Measurements from ENCODE around the gene MTOR. TPM values are rescaled to one million over a fixed set of nuclear protein-coding genes. Genes with fewer than 3 reads are reported as not detected.

The MTOR gene
- total and polyA plus RNA-seq, 2 of the 8 experiments (the other 6 are each of a cell fraction or from before 2014, with no cell fraction given), result 44.2 to 76.8 TPM

GRCh38 chr1:11138029-11138428 lies 124.3 kb downstream of the MTOR start:
- FAIRE-seq, result no peak
- CTCF ChIA-PET (ENCODE audit: partially characterized antibody), result no interaction called here

More at GRCh38 chr1:11138029-11138428, 124.3 kb downstream of the MTOR start:
- no peak for DNase-seq (ENCODE audit: low read depth in 1 of 2, low spot score in 2 of 2)
- Histone ChIP-seq H3K27me3 (replicated peaks in 1 of 4; ENCODE audit: control insufficient read depth in 3 of 4, extremely low read depth in 1 of 4, insufficient read depth in 3 of 4, low read length in 3 of 4) (no peaks in the 10 kb centered on the region), H3K79me1 (ENCODE audit: low read depth, low read length) (no peaks in the 10 kb centered on the region), H3K79me2 (ENCODE audit: control insufficient read depth in 1 of 2, insufficient read depth in 2 of 2, low read length in 2 of 2) (no peaks in the 10 kb centered on the region), H3K56ac (replicated peaks; ENCODE audit: insufficient read length, low read depth, low read length) (no peak overlapping the region), H3K4me1 (replicated peaks in 1 of 4; ENCODE audit: control insufficient read depth in 3 of 4, insufficient read depth in 4 of 4, low read length in 3 of 4) (no peaks in the 10 kb centered on the region), H2BK20ac (ENCODE audit: low read length) (no peak overlapping the region), H3K9me3 (ENCODE audit: insufficient read depth in 2 of 2, low read depth in 1 of 2, low read length in 1 of 2) (no peaks in the 10 kb centered on the region), H3K23ac (ENCODE audit: insufficient read length) (no peak overlapping the region), H3K9ac (replicated peaks in 1 of 4; ENCODE audit: extremely low read depth in 1 of 4, low read depth in 3 of 4, low read length in 3 of 4) (no peak overlapping the region), H3K4me3 (ENCODE audit: extremely low read depth in 1 of 4, insufficient read depth in 2 of 4, low read depth in 3 of 4, low read length in 4 of 4) (no peak overlapping the region), H3K27ac (ENCODE audit: low read depth, low read length) (no peak overlapping the region), H3K18ac (ENCODE audit: extremely low read depth, low read length) (no peak overlapping the region), H2AFZ (ENCODE audit: low read length) (no peak overlapping the region), H3K4ac (replicated peaks; ENCODE audit: insufficient read length, low read depth, low read length) (no peak overlapping the region), H2BK12ac (ENCODE audit: low read depth, low read length) (no peak overlapping the region), H2AK5ac (ENCODE audit: low read depth, low read length) (no peak overlapping the region), H2BK120ac (replicated peaks; ENCODE audit: low read depth, low read length) (no peak overlapping the region), H3K23me2 (ENCODE audit: low read depth, low read length) (no peaks in the 10 kb centered on the region), H2BK15ac (ENCODE audit: low read length) (no peak overlapping the region), H3K14ac (ENCODE audit: insufficient read length) (no peak overlapping the region), H4K5ac (ENCODE audit: insufficient read length, low read depth, low read length) (no peak overlapping the region), H3K36me3 (ENCODE audit: control insufficient read depth in 2 of 4, insufficient read depth in 4 of 4, low read length in 3 of 4) (peaks cover 10 to 57% (median 32%) of the 10 kb centered on the region in 4 experiments; a peak in 7 of 8 replicates), H4K20me1 (replicated peaks in 1 of 2; ENCODE audit: control insufficient read depth in 1 of 2, insufficient read depth in 2 of 2, low read length in 2 of 2) (peaks cover 0 to 2% of the 10 kb centered on the region in 2 experiments), H4K91ac (replicated peaks; ENCODE audit: insufficient read length, low read length) (no peak overlapping the region), H2BK5ac (ENCODE audit: low read depth, low read length) (no peak overlapping the region), H4K8ac (ENCODE audit: extremely low read depth, insufficient read depth, low read length) (no peak overlapping the region), H3K4me2 (ENCODE audit: insufficient read depth in 1 of 2, low read depth in 2 of 2, low read length in 2 of 2) (no peak overlapping the region)
- WGBS, 2 experiments (ENCODE audit: extremely low coverage in 1 of 2, insufficient coverage in 1 of 2, insufficient read length in 1 of 2, insufficient replicate concordance in 2 of 2, low coverage in 1 of 2, low lambda C conversion rate in 2 of 2, missing lambda C conversion rate in 1 of 2), result 82% methylated on average over 1 of the region's 1 CpG; no CpG with 5 or more reads in 1 of the 2 experiments
- TF ChIP-seq GTF2F1 (IDR thresholded peaks at IDR 0.05; ENCODE audit: borderline replicate concordance, low read depth, low read length) (no peak), SRF (IDR thresholded peaks at IDR 0.05; ENCODE audit: low read depth, low read length) (no peak), CREB1 (IDR thresholded peaks at IDR 0.05) (no peak)
- POLR2A ChIA-PET (ENCODE audit: partially characterized antibody), result interaction anchor here (1.3 kb wide), 1 partner anchor 10 kb away, joined by 5 read pairs; no protein-coding TSS in a partner anchor

All from H1 (cell line).